GM12878 (cell line): ENCODE data around the gene ATP6V1C2.

Experiments used
- ATF2 ChIP-seq: IDR thresholded peaks from 2 replicates; pipeline ENCODE4 v1.6.1; 2012; ENCODE audit warnings: low read length, inconsistent platforms
- EP300 ChIP-seq, 2 experiments: fragments of 150-350 bp in 1 of 2; IDR thresholded peaks; 2 replicates each; pipeline ENCODE4 v1.6.1; 2011 to 2012; ENCODE audit warnings: low read depth in 2 of 2, low read length in 2 of 2, borderline replicate concordance in 1 of 2, improper control_type of control experiment in 1 of 2, inconsistent platforms in 1 of 2; ENCODE audit not compliant: control insufficient read depth in 1 of 2
- NFXL1 ChIP-seq: fragments of 450-650 bp; IDR thresholded peaks from 2 replicates; pipeline ENCODE4 v1.6.1; 2017; ENCODE audit warnings: antibody characterized with exemption, mild to moderate bottlenecking, borderline replicate concordance
- SUZ12 ChIP-seq: fragments of 200-600 bp; sonication (generic); IDR thresholded peaks from one replicate; pipeline ENCODE4 v1.6.1; 2018; ENCODE audit warnings: antibody characterized with exemption, mild to moderate bottlenecking; ENCODE audit not compliant: unreplicated experiment
- TAF1 ChIP-seq: IDR thresholded peaks from 2 replicates; pipeline ENCODE4 v1.6.1; 2011; ENCODE audit warnings: mild to moderate bottlenecking, low read depth, low read length, borderline replicate concordance
- ZZZ3 ChIP-seq: IDR thresholded peaks from 2 replicates; pipeline ENCODE4 v1.6.1; 2011; ENCODE audit warnings: low read depth; ENCODE audit not compliant: control insufficient read depth, insufficient read length

- TF ChIP-seq EP300 (IDR thresholded peaks at IDR 0.05; ENCODE audit: borderline replicate concordance in 1 of 2, control insufficient read depth in 1 of 2, low read depth in 2 of 2, low read length in 2 of 2) (no peak), ZZZ3 (no peak), SUZ12 (no peak), ATF2 (no peak), TAF1 (no peak), NFXL1 (no peak)
Observed at GRCh38 chr2:10763461-10763800, 42.0 kb downstream of the ATP6V1C2 start.
